Progenitor cell of endocrine pancreas (in vitro differentiated cells): ENCODE results near the gene LAMB4. TPM values are rescaled to one million over a fixed set of nuclear protein-coding genes. Genes with fewer than 3 reads are reported as not detected.

Source experiments
- DNase-seq: peaks from one replicate; pipeline ENCODE4 v3.0.0; 2021; ENCODE audit warnings: low spot score; ENCODE audit not compliant: unreplicated experiment
- H3K27ac Mint-ChIP-seq: 2 replicates; pipeline ENCODE4 v1.8.0; 2021; ENCODE audit warnings: mild to moderate bottlenecking, moderate library complexity, mixed read lengths
- H3K27me3 Mint-ChIP-seq: 2 replicates; pipeline ENCODE4 v1.8.0; 2021; ENCODE audit warnings: mixed read lengths
- H3K36me3 Mint-ChIP-seq: 2 replicates; pipeline ENCODE4 v1.8.0; 2022; ENCODE audit warnings: mixed read lengths; ENCODE audit not compliant: insufficient read depth
- H3K4me1 Mint-ChIP-seq: 2 replicates; pipeline ENCODE4 v1.8.0; 2021; ENCODE audit warnings: low read depth, mixed read lengths
- H3K4me3 Mint-ChIP-seq: 2 replicates; pipeline ENCODE4 v1.8.0; 2021; ENCODE audit warnings: low read depth, mild to moderate bottlenecking, moderate library complexity, mixed read lengths
- H3K9me3 Mint-ChIP-seq: 2 replicates; pipeline ENCODE4 v1.8.0; 2021; ENCODE audit warnings: low read depth, mixed read lengths
- total RNA-seq: library from RNA; stranded (reverse); gene quantifications from 2 replicates; pipeline ENCODE4 v1.2.1, GENCODE V29; 2021
- TF ChIP-seq, protein P1 (sequence below): fragments of 200-600 bp; sonication (generic); IDR thresholded peaks from one replicate; pipeline ENCODE4 v1.5.0; 2021; ENCODE audit warnings: antibody characterized with exemption, mild to moderate bottlenecking; ENCODE audit not compliant: unreplicated experiment

LAMB4 gene
- total RNA-seq, 1 donor from 2014 or later: 0.12 TPM

DNA sequence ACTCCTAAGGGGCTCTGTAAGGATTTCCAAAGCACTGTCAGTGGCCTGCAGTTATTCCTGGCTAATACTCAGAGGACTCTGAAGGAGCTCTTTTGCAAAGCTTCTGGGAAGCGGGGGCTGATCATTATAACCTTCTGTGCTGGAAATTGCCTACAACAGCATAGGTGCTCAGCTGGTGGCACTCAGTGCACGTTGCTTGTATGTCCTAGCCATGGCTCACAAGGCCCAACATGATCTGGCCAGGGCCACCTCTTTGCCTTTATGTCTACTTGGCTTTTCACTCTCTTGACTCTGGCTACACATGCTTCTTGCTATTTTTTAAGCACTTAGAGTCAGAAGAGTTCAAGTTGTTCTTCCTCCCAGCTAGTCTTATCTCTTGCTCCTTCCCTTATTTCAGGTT lies 17.5 kb downstream of the LAMB4 start:
- Mint-ChIP-seq H3K27ac (no peak overlapping the region), H3K4me3 (no peak overlapping the region), H3K9me3 (no peaks in the 10 kb centered on the region), H3K36me3 (no peaks in the 10 kb centered on the region), H3K27me3 (no peaks in the 10 kb centered on the region), H3K4me1 (peaks cover 7% of the 10 kb centered on the region)
- no peak for DNase-seq
- TF ChIP-seq, protein P1, sequence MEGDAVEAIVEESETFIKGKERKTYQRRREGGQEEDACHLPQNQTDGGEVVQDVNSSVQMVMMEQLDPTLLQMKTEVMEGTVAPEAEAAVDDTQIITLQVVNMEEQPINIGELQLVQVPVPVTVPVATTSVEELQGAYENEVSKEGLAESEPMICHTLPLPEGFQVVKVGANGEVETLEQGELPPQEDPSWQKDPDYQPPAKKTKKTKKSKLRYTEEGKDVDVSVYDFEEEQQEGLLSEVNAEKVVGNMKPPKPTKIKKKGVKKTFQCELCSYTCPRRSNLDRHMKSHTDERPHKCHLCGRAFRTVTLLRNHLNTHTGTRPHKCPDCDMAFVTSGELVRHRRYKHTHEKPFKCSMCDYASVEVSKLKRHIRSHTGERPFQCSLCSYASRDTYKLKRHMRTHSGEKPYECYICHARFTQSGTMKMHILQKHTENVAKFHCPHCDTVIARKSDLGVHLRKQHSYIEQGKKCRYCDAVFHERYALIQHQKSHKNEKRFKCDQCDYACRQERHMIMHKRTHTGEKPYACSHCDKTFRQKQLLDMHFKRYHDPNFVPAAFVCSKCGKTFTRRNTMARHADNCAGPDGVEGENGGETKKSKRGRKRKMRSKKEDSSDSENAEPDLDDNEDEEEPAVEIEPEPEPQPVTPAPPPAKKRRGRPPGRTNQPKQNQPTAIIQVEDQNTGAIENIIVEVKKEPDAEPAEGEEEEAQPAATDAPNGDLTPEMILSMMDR: no peak

DNA sequence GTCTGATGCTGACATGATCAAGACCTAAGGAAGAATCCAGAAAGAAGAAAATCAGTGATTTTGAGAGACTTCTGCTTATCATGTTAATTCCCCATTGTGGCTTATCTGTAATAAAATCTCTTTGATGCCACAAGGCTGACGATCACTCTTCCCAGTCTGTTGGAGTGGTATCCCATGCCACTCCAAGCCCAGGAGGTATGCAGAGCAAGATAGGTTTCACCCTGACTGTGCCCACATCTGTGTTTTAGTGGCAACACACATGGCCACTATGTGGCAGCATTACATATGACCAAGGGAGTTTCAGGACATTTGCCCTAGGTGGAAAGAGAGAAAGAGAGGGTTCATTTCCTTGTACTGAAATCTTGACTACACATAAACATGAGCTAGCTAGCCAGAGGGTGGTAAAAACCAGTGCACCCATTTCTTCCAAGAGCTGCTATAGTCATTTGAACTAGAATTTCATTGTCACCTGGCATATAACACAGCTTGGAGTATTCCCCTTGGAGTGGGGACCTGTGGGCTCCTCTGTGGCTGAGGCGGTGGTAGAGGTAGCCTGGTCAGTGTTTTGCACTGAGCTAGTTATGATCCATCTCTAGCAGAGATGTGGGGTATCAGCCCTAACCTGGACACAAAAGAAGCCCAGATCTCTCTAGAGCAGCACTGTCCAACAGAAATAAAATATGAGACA lies 20.8 kb downstream of the LAMB4 start:
- TF ChIP-seq, protein P1: peak; percentile 36
- no peaks in the 10 kb centered on the region for H3K36me3 Mint-ChIP-seq
- no peaks in the 10 kb centered on the region for H3K9me3 Mint-ChIP-seq
- no peak overlapping the region for H3K27ac Mint-ChIP-seq
- peaks cover 7% of the 10 kb centered on the region for H3K4me1 Mint-ChIP-seq
- no peak for DNase-seq
- no peak overlapping the region for H3K4me3 Mint-ChIP-seq
- H3K27me3 Mint-ChIP-seq: no peaks in the 10 kb centered on the region

GRCh38 chr7:108108131-108108530 lies 22.0 kb downstream of the LAMB4 start:
- H3K9me3 Mint-ChIP-seq: no peaks in the 10 kb centered on the region
- H3K27me3 Mint-ChIP-seq: no peaks in the 10 kb centered on the region
- H3K4me1 Mint-ChIP-seq: peaks cover 7% of the 10 kb centered on the region
- H3K36me3 Mint-ChIP-seq: no peaks in the 10 kb centered on the region
- DNase-seq: no peak
- TF ChIP-seq, protein P1: no peak
- H3K27ac Mint-ChIP-seq: no peak overlapping the region
- no peak overlapping the region for H3K4me3 Mint-ChIP-seq

GRCh38 chr7:108104324-108104723 lies 25.8 kb downstream of the LAMB4 start:
- no peaks in the 10 kb centered on the region for H3K9me3 Mint-ChIP-seq
- H3K27ac Mint-ChIP-seq: no peak overlapping the region
- TF ChIP-seq, protein P1: no peak
- H3K4me1 Mint-ChIP-seq: peaks cover 11% of the 10 kb centered on the region
- H3K27me3 Mint-ChIP-seq: no peaks in the 10 kb centered on the region
- H3K4me3 Mint-ChIP-seq: no peak overlapping the region
- no peaks in the 10 kb centered on the region for H3K36me3 Mint-ChIP-seq
- DNase-seq: no peak

DNA sequence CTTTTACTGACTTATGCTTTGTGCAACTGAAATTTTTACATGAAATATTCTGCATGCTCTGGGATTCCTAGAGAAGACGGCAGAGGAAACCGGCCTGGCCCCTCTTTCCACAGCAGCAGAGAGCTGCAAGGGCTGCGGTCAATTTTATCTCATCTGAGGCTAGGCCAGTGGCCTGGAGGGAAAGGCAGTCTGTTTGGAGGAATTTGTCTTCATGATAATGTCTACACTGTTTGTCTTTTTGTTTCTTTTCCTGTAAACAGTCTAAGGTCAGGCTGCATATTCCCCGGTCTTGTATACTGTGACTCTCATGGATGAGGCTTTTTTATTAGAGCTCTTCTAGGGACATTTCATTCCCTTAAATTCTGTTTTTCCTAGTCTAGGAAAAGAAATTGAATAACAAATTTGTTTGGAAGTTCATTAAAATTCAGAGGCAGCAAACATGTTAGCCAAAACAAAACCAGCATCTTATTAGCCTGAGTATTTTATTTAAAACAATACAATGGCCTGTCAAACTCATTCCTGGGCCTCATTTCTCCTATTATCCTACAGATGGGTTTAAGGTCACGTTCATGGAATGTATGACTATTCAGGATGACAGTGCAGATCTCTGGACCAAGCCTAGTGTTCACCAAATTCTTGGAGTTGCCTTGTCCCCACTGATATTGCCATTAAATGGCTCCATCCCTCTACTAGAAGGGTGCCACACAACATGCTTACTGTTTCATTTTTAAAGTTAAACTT lies 26.4 kb downstream of the LAMB4 start:
- Mint-ChIP-seq H3K4me1 (peaks cover 8% of the 10 kb centered on the region), H3K27me3 (no peaks in the 10 kb centered on the region), H3K9me3 (peaks cover 3% of the 10 kb centered on the region), H3K27ac (no peak overlapping the region), H3K4me3 (no peak overlapping the region), H3K36me3 (no peaks in the 10 kb centered on the region)
- TF ChIP-seq, protein P1: no peak
- DNase-seq: no peak
